Type B pancreatic cell (in vitro differentiated cells): ENCODE data around the gene CRYGC. TPM values are rescaled to one million over a fixed set of nuclear protein-coding genes. Genes with fewer than 3 reads are reported as not detected.
"Not testable (repeated sequence)": the region's sequence is repeated elsewhere in the genome, so short reads cannot be mapped to it uniquely, and the experiment has no call there.

Experiments used
- DNase-seq: peaks from one replicate; pipeline ENCODE4 v3.0.0; 2021; ENCODE audit warnings: mixed read lengths; ENCODE audit not compliant: unreplicated experiment; ENCODE audit errors: extremely low spot score
- H3K27ac Mint-ChIP-seq: 2 replicates; pipeline ENCODE4 v1.8.0; 2021; ENCODE audit warnings: mild to moderate bottlenecking, mixed read lengths
- H3K27me3 Mint-ChIP-seq: 2 replicates; pipeline ENCODE4 v1.8.0; 2021; ENCODE audit warnings: mixed read lengths
- H3K36me3 Mint-ChIP-seq: 2 replicates; pipeline ENCODE4 v1.8.0; 2021; ENCODE audit warnings: mixed read lengths
- H3K4me1 Mint-ChIP-seq: one replicate; pipeline ENCODE4 v1.8.0; 2021; ENCODE audit warnings: mixed read lengths; ENCODE audit not compliant: unreplicated experiment
- H3K4me3 Mint-ChIP-seq: 2 replicates; pipeline ENCODE4 v1.8.0; 2021; ENCODE audit warnings: mild to moderate bottlenecking, mixed read lengths
- H3K9me3 Mint-ChIP-seq: 2 replicates; pipeline ENCODE4 v1.8.0; 2021; ENCODE audit warnings: mixed read lengths
- total RNA-seq: library from RNA; stranded (reverse); gene quantifications from 2 replicates; pipeline ENCODE4 v1.2.1, GENCODE V29; 2021; ENCODE audit warnings: low replicate concordance
- TF ChIP-seq, protein P1 (sequence below): fragments of 200-600 bp; sonication (generic); conservative IDR thresholded peaks from 2 replicates; pipeline ENCODE4 v1.5.0; 2021; ENCODE audit warnings: antibody characterized with exemption, mild to moderate bottlenecking

CRYGC gene
- total RNA-seq, 1 donor from 2014 or later, result not detected

DNA sequence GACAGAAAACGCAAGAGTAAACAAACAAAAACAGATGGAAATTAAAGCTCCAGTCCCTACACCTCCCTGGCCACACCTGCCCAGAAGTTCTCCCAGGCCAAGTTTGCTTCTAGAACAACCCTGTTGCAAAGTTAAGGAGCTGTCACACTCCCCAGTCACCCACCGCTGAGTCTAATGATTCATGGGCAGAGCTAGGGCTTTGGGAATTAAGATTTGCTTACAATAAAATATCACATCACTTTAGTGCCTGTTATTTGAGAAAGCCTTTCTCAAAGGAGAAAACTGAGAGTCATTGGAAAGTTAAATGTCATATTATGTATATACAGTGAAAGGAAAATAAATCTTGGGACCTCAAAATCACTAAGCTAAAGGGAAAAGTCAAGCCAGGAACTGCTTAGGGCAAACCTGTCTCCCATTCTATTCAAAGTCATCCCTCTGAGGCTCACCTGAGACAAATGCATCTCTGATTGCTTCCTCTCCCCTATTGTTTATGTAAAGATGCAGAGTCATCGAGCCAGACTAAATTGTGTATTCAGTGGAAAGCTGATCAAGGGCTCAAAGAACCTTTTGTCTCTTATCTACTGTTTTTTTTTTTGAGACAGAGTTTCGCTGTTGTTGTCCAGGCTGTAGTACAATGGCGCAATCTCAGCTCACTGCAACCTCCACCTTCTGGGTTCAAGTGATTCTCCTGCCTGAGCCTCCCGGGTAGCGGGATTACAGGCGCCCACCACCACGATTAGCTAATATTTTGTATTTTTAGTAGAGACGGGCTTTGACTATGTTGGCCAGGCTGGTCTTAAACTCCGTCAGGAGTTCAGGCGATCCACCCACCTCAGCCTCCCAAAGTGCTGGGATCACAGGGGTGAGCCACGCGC, 13.5 kb upstream of the CRYGC start:
- Mint-ChIP-seq H3K27ac (peak overlapping the region; percentile 16), H3K27me3 (no peaks in the 10 kb centered on the region), H3K4me1 (peaks cover 11% of the 10 kb centered on the region), H3K36me3 (no peaks in the 10 kb centered on the region), H3K9me3 (peaks cover 3% of the 10 kb centered on the region), H3K4me3 (peak overlapping the region; percentile 4)
- TF ChIP-seq, protein P1, sequence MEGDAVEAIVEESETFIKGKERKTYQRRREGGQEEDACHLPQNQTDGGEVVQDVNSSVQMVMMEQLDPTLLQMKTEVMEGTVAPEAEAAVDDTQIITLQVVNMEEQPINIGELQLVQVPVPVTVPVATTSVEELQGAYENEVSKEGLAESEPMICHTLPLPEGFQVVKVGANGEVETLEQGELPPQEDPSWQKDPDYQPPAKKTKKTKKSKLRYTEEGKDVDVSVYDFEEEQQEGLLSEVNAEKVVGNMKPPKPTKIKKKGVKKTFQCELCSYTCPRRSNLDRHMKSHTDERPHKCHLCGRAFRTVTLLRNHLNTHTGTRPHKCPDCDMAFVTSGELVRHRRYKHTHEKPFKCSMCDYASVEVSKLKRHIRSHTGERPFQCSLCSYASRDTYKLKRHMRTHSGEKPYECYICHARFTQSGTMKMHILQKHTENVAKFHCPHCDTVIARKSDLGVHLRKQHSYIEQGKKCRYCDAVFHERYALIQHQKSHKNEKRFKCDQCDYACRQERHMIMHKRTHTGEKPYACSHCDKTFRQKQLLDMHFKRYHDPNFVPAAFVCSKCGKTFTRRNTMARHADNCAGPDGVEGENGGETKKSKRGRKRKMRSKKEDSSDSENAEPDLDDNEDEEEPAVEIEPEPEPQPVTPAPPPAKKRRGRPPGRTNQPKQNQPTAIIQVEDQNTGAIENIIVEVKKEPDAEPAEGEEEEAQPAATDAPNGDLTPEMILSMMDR, result no peak
- no peak for DNase-seq

DNA sequence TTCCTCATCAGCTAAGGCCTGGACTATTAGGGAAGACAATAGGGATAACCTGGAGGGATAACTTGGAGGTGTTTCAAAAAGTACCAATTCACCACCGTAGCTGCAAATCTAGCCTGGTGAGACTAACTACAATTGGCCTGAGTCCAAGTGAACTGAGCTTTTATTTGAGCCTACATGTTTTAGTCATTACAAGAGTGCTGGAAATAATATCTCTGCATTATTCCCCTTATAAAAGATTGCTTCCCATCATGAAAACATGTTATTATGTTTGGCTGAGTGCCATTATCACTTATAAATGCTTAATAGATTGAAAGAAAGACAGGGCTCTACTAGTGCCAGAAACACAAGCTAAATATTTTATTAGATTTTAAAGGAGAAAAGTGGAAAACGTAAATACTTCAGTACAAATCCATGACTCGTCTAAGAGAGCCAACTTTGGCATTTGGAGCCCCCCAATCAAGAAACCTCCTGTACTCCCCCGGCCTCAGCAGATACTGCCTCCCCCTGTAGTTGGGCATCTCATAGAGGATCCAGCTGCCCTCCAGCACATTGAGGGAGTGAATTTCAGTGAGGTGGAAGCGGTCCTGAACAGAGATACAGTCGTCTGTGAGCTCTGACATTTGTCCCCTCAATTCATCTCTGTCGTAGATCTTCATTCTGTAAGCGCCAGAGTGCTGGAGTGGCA, 12.8 kb upstream of the CRYGC start:
- Mint-ChIP-seq H3K27ac (peak overlapping the region; percentile 16), H3K36me3 (no peaks in the 10 kb centered on the region), H3K4me1 (peaks cover 11% of the 10 kb centered on the region), H3K27me3 (no peaks in the 10 kb centered on the region), H3K9me3 (peaks cover 7% of the 10 kb centered on the region), H3K4me3 (peak overlapping the region; percentile 4)
- DNase-seq, result no peak
- TF ChIP-seq, protein P1, result no peak

DNA sequence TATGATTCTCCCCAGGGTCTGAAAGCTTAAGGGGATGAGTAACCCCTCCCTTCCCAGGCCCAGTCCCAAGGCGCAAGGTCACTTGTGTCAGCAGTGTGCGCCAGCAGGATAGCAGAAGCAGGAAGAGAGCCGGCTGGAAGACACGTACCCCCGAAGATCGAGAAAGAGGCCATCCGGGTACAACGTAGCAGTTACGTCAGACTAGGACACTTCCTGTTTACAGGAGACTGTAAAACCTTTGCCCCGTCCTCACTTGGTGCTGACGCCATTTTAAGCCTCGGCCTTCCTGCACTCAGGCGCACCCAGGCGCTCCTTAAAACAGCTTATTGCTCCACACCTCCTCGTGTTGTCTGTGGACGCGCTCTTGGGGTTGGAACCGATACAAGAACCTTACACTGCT, 9.8 kb upstream of the CRYGC start:
- TF ChIP-seq, protein P1, result no peak
- Mint-ChIP-seq H3K27me3 (no peaks in the 10 kb centered on the region), H3K4me3 (no peak overlapping the region), H3K9me3 (peaks cover 7% of the 10 kb centered on the region), H3K4me1 (peaks cover 11% of the 10 kb centered on the region), H3K36me3 (no peaks in the 10 kb centered on the region), H3K27ac (no peak overlapping the region)
- no peak for DNase-seq

DNA sequence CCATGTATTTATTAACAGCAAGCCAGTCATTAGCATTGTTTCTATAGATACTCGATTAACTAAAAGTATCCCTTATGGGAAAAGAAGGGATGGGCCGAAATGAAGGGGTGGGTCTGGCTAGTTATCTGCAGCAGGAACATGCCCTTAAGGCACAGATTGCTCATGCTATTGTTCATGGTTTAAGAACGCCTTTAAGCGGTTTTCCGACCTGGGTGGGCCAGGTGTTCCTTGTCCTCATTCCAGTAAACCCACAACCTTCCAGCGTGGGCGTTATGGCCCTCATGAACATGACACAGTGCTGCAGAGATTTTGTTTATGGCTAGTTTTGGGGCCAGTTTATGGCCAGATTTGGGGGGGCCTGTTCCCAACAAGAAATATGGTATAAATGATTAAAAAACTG, 8.7 kb upstream of the CRYGC start:
- H3K36me3 Mint-ChIP-seq, H3K4me3 Mint-ChIP-seq, H3K4me1 Mint-ChIP-seq, H3K9me3 Mint-ChIP-seq, H3K27ac Mint-ChIP-seq, H3K27me3 Mint-ChIP-seq, DNase-seq: not testable (repeated sequence)

DNA sequence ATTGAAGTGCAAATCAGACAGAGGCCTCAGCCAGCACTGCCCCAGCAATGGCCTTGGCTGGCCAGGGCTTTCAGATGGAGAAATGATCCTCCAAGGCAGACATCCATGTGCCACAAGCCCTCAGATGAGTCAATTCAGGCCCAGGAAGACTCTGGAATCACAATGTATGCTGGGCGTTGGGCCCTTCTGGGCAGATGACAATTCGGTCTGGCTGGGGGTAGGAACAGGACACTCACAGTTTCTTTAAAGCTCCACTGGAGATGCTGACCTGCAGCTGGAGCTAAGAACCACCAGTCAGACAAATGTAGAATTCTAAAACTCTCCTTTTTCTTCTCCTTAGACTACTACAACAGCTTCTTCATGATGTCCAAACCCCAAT, 7.1 kb upstream of the CRYGC start:
- H3K9me3 Mint-ChIP-seq, result peaks cover 7% of the 10 kb centered on the region
- TF ChIP-seq, protein P1, result no peak
- DNase-seq, result no peak
- H3K4me1 Mint-ChIP-seq, result peaks cover 4% of the 10 kb centered on the region
- no peak overlapping the region for H3K4me3 Mint-ChIP-seq
- H3K27me3 Mint-ChIP-seq, result no peaks in the 10 kb centered on the region
- no peaks in the 10 kb centered on the region for H3K36me3 Mint-ChIP-seq
- H3K27ac Mint-ChIP-seq, result peak overlapping the region; percentile 61
